H9 (cell line): Measurements from ENCODE around the gene LRMDA. TPM values are rescaled to one million over a fixed set of nuclear protein-coding genes. Genes with fewer than 3 reads are reported as not detected.

Experiments
- DNase-seq: peaks from one replicate; pipeline ENCODE4 v3.0.0-alpha.2; 2017
- H2AFZ ChIP-seq: one replicate; pipeline ENCODE4 v1.6.1; 2013; ENCODE audit warnings: mild to moderate bottlenecking, low read length, control low read depth, moderate library complexity
- H2AK5ac ChIP-seq: 2 replicates; pipeline ENCODE4 v1.6.1; 2013; ENCODE audit warnings: low read length, control low read depth, mixed read lengths; ENCODE audit not compliant: insufficient read length
- H2BK120ac ChIP-seq: one replicate; pipeline ENCODE4 v1.6.1; 2013; ENCODE audit warnings: low read depth, mild to moderate bottlenecking, low read length, control low read depth, inconsistent platforms; ENCODE audit not compliant: poor library complexity, severe bottlenecking
- H2BK12ac ChIP-seq: 2 replicates; pipeline ENCODE4 v1.6.1; 2013; ENCODE audit warnings: low read length, control low read depth, mixed read lengths, low read depth; ENCODE audit not compliant: insufficient read length
- H2BK15ac ChIP-seq: 2 replicates; pipeline ENCODE4 v1.6.1; 2013; ENCODE audit warnings: low read depth, low read length, control low read depth
- H2BK20ac ChIP-seq: one replicate; pipeline ENCODE4 v1.6.1; 2013; ENCODE audit warnings: low read depth, mild to moderate bottlenecking, low read length, control low read depth, inconsistent platforms; ENCODE audit not compliant: poor library complexity, severe bottlenecking
- H2BK5ac ChIP-seq: 2 replicates; pipeline ENCODE4 v1.6.1; 2013; ENCODE audit warnings: low read length, control low read depth, mixed read lengths; ENCODE audit not compliant: insufficient read length
- H3K14ac ChIP-seq: 2 replicates; pipeline ENCODE4 v1.6.1; 2013; ENCODE audit warnings: low read length, control low read depth; ENCODE audit not compliant: insufficient read depth
- H3K18ac ChIP-seq: 2 replicates; pipeline ENCODE4 v1.6.1; 2013; ENCODE audit warnings: low read depth, mild to moderate bottlenecking, mixed read lengths, low read length, control low read depth; ENCODE audit not compliant: insufficient read length
- H3K23ac ChIP-seq: 2 replicates; pipeline ENCODE4 v1.6.1; 2013; ENCODE audit warnings: low read length, control low read depth, mixed read lengths, low read depth; ENCODE audit not compliant: insufficient read length
- H3K23me2 ChIP-seq: 2 replicates; pipeline ENCODE4 v1.6.1; 2013; ENCODE audit warnings: low read depth, mild to moderate bottlenecking, mixed read lengths, low read length, control low read depth; ENCODE audit not compliant: insufficient read length, poor library complexity, severe bottlenecking
- H3K27ac ChIP-seq: 2 replicates; pipeline ENCODE4 v1.5.1; 2013; ENCODE audit warnings: low read length, control low read depth, mixed read lengths, low read depth; ENCODE audit not compliant: insufficient read length
- H3K27me3 ChIP-seq: 2 replicates; pipeline ENCODE4 v1.6.1; 2013; ENCODE audit warnings: low read length, control low read depth, inconsistent platforms; ENCODE audit not compliant: insufficient read depth
- H3K4ac ChIP-seq: 2 replicates; pipeline ENCODE4 v1.6.1; 2013; ENCODE audit warnings: low read depth, mild to moderate bottlenecking, control low read depth, inconsistent platforms, low read length, moderate library complexity
- H3K4me1 ChIP-seq: 2 replicates; pipeline ENCODE4 v1.6.1; 2013; ENCODE audit warnings: low read length, control low read depth, inconsistent platforms; ENCODE audit not compliant: insufficient read depth
- H3K4me2 ChIP-seq: 2 replicates; pipeline ENCODE4 v1.6.1; 2013; ENCODE audit warnings: low read length, control low read depth, mixed read lengths; ENCODE audit not compliant: insufficient read length, insufficient read depth
- H3K56ac ChIP-seq: 2 replicates; pipeline ENCODE4 v1.6.1; 2013; ENCODE audit warnings: low read depth, mild to moderate bottlenecking, mixed read lengths, low read length, control low read depth; ENCODE audit not compliant: insufficient read length
- H3K79me1 ChIP-seq: 2 replicates; pipeline ENCODE4 v1.6.1; 2013; ENCODE audit warnings: low read depth, mild to moderate bottlenecking, moderate library complexity, low read length, control low read depth, inconsistent platforms; ENCODE audit not compliant: insufficient read depth, poor library complexity, severe bottlenecking
- H3K79me2 ChIP-seq: 2 replicates; pipeline ENCODE4 v1.6.1; 2013; ENCODE audit warnings: low read length, control low read depth, inconsistent platforms; ENCODE audit not compliant: insufficient read depth
- H3K9ac ChIP-seq: 2 replicates; pipeline ENCODE4 v1.6.1; 2013; ENCODE audit warnings: low read length, control low read depth, mixed read lengths; ENCODE audit not compliant: insufficient read length; ENCODE audit errors: extremely low read depth
- H3K9me3 ChIP-seq: one replicate; pipeline ENCODE4 v1.6.1; 2013; ENCODE audit warnings: low read depth, low read length, inconsistent platforms; ENCODE audit not compliant: control insufficient read depth
- H3T11ph ChIP-seq: one replicate; pipeline ENCODE4 v1.6.1; 2013; ENCODE audit warnings: mild to moderate bottlenecking, low read length, control low read depth, inconsistent platforms
- H4K20me1 ChIP-seq: one replicate; pipeline ENCODE4 v1.6.1; 2013; ENCODE audit not compliant: control insufficient read depth, insufficient read length, insufficient read depth
- H4K5ac ChIP-seq: 2 replicates; pipeline ENCODE4 v1.6.1; 2013; ENCODE audit warnings: low read depth, mild to moderate bottlenecking, mixed read lengths, low read length, control low read depth; ENCODE audit not compliant: insufficient read length
- H4K8ac ChIP-seq: replicated peaks from 2 replicates; pipeline ENCODE4 v1.6.1; 2013; ENCODE audit warnings: low read length, control low read depth, mixed read lengths, low read depth; ENCODE audit not compliant: insufficient read length
- H4K91ac ChIP-seq: 2 replicates; pipeline ENCODE4 v1.6.1; 2013; ENCODE audit warnings: low read depth, mild to moderate bottlenecking, moderate library complexity, mixed read lengths, low read length, control low read depth; ENCODE audit not compliant: insufficient read length
- H3K27ac Mint-ChIP-seq, 3 experiments: 2 replicates in 2 of 3; 3 replicates in 1 of 3; pipeline ENCODE4 v1.8.0; 2020 to 2021; ENCODE audit warnings: mixed read lengths in 3 of 3, mild to moderate bottlenecking in 1 of 3, moderate library complexity in 1 of 3
- H3K27me3 Mint-ChIP-seq: 2 replicates; pipeline ENCODE4 v1.8.0; 2021; ENCODE audit warnings: low read depth, mild to moderate bottlenecking, moderate library complexity, mixed read lengths
- H3K36me3 Mint-ChIP-seq, 3 experiments: 2 replicates in 2 of 3; 3 replicates in 1 of 3; pipeline ENCODE4 v1.8.0; 2020 to 2021; ENCODE audit warnings: low read depth in 3 of 3, mixed read lengths in 3 of 3; ENCODE audit not compliant: insufficient read depth in 1 of 3
- H3K4me1 Mint-ChIP-seq, 2 experiments: 2 replicates each; pipeline ENCODE4 v1.8.0; 2020; ENCODE audit warnings: mixed read lengths in 2 of 2
- H3K4me3 Mint-ChIP-seq, 2 experiments: 2 replicates in 1 of 2; 3 replicates in 1 of 2; pipeline ENCODE4 v1.8.0; 2020 to 2021; ENCODE audit warnings: mild to moderate bottlenecking in 2 of 2, mixed read lengths in 2 of 2, moderate library complexity in 1 of 2
- H3K9me3 Mint-ChIP-seq, 2 experiments: 2 replicates in 1 of 2; 3 replicates in 1 of 2; pipeline ENCODE4 v1.8.0; 2020; ENCODE audit warnings: mild to moderate bottlenecking in 2 of 2, mixed read lengths in 2 of 2, moderate library complexity in 1 of 2
- CTCF ChIP-seq: fragments of 200-600 bp; sonication (generic); conservative IDR thresholded peaks from 3 replicates; pipeline ENCODE4 v1.8.0; 2021; ENCODE audit warnings: antibody characterized with exemption, mild to moderate bottlenecking
- WGBS: extraction: QIAGEN DNeasy Blood & Tissue Kit; methylation state at CpG from one replicate; pipeline ENCODE4 v1.1.7; 2013; ENCODE audit warnings: missing lambda C conversion rate, low lambda C conversion rate, mixed read lengths; ENCODE audit not compliant: insufficient read length; ENCODE audit errors: extremely low coverage; 5-methylcytosine and 5-hydroxymethylcytosine counted together
- total RNA-seq: library from RNA; stranded (reverse); gene quantifications from 2 replicates; pipeline ENCODE4 v1.2.1, GENCODE V29; 2021

Gene LRMDA
- total RNA-seq, 1 experiment from 2014 or later: 1.8 TPM

DNA sequence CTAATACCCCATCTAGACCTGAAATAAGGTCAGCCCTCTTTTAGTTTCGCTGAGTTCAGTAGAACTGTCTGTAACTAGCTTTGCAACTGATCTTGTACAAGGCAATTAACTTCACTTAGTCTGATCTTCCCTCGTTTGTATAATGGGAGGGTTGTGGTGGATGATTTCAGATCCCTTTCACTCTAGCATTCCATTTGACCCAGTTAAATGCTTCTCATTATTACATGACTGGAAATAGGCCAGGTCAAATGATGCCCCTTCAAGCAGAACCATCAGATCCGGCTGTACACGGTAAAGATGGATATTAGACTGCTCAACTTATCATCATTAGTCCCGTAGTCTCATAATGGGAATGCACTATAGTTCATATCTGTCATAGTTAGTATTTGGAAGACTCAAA is 1009.0 kb downstream of the LRMDA start:
- Histone ChIP-seq H3K4me2 (no peak overlapping the region), H3K23ac (no peak overlapping the region), H3K79me2 (no peaks in the 10 kb centered on the region), H4K5ac (no peak overlapping the region), H3K56ac (no peak overlapping the region), H3K9me3 (no peaks in the 10 kb centered on the region), H4K91ac (no peak overlapping the region), H3K23me2 (no peaks in the 10 kb centered on the region), H4K20me1 (no peaks in the 10 kb centered on the region), H2BK20ac (no peak overlapping the region), H3K4me1 (no peaks in the 10 kb centered on the region), H3K18ac (no peak overlapping the region), H3K4ac (no peak overlapping the region), H2BK5ac (no peak overlapping the region), H2AK5ac (no peak overlapping the region), H3K27ac (no peak overlapping the region), H2AFZ (no peak overlapping the region), H3K9ac (no peak overlapping the region), H4K8ac (no peak overlapping the region), H3K27me3 (no peaks in the 10 kb centered on the region), H3K79me1 (no peaks in the 10 kb centered on the region), H2BK15ac (no peak overlapping the region), H2BK12ac (no peak overlapping the region), H3T11ph (no peak overlapping the region), H3K14ac (no peak overlapping the region), H2BK120ac (no peak overlapping the region)
- H3K4me1 Mint-ChIP-seq: no peaks in the 10 kb centered on the region
- H3K27ac Mint-ChIP-seq: no peak overlapping the region
- DNase-seq: no peak
- no peak overlapping the region for H3K4me3 Mint-ChIP-seq
- no CpG with 5 or more reads among the region's 5 CpGs for WGBS
- H3K9me3 Mint-ChIP-seq: no peaks in the 10 kb centered on the region
- TF ChIP-seq CTCF: no peak
- no peaks in the 10 kb centered on the region for H3K36me3 Mint-ChIP-seq
- no peaks in the 10 kb centered on the region for H3K27me3 Mint-ChIP-seq
